ENCODE results near the gene ELF2. TPM values are rescaled to one million over a fixed set of nuclear protein-coding genes. Genes with fewer than 3 reads are reported as not detected.

Gene ELF2
- total RNA-seq, 2 experiments from 2014 or later: 43.9 to 48.2 TPM

GRCh38 chr4:139108567-139109128 lies 68.4 kb downstream of the ELF2 start:
- no peaks in the 10 kb centered on the region for H3K4me1 Mint-ChIP-seq
- H3K27ac Mint-ChIP-seq: no peak overlapping the region

GRCh38 chr4:139099366-139099982 lies 77.5 kb downstream of the ELF2 start:
- peak; percentile 49 for DNase-seq
- Mint-ChIP-seq H3K9me3 (no peaks in the 10 kb centered on the region), H3K36me3 (no peaks in the 10 kb centered on the region), H3K27me3 (peaks cover 5% of the 10 kb centered on the region), H3K27ac (no peak overlapping the region), H3K4me1 (peaks cover 4% of the 10 kb centered on the region), H3K4me3 (no peak overlapping the region)
- ATAC-seq (ENCODE audit: low read depth): peak; percentile 77
- POLR2A ChIA-PET: interaction anchor here (0.5 to 1.2 kb wide), 2 partner anchors 78 to 1023 kb away, joined by 4 to 5 read pairs; partner anchors contain the start of gene ELF2

More at GRCh38 chr4:139108567-139109128, 68.4 kb downstream of the ELF2 start:
- Mint-ChIP-seq H3K4me3 (no peak overlapping the region), H3K9me3 (no peaks in the 10 kb centered on the region), H3K27me3 (peaks cover 2% of the 10 kb centered on the region), H3K36me3 (no peaks in the 10 kb centered on the region)
- ATAC-seq (ENCODE audit: low read depth) (no peak), DNase-seq (no peak)
- POLR2A ChIA-PET: no interaction called here

DNA sequence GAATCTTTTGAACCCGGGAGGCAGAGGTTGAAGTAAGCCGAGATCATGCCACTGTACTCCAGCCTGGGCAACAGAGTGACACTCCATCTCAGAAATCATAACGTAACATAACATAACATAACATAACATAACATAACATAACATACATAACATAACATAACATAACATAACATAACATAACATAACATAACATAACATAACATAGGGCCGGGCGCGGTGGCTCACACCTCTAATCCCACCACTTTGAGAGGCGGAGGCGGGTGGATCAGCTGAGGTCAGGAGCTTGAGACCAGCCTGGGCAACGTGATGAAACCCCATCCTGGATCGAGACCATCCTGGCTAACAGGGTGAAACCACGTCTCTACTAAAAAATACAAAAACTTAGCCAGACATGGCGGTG lies 84.7 kb downstream of the ELF2 start:
- no peaks in the 10 kb centered on the region for H3K36me3 Mint-ChIP-seq
- peaks cover 13% of the 10 kb centered on the region for H3K27me3 Mint-ChIP-seq
- H3K4me1 Mint-ChIP-seq: peaks cover 3% of the 10 kb centered on the region
- H3K27ac Mint-ChIP-seq: no peak overlapping the region
- POLR2A ChIA-PET: no interaction called here
- ATAC-seq (ENCODE audit: low read depth): no peak
- no peak for DNase-seq
- H3K9me3 Mint-ChIP-seq: no peaks in the 10 kb centered on the region
- no peak overlapping the region for H3K4me3 Mint-ChIP-seq

DNA sequence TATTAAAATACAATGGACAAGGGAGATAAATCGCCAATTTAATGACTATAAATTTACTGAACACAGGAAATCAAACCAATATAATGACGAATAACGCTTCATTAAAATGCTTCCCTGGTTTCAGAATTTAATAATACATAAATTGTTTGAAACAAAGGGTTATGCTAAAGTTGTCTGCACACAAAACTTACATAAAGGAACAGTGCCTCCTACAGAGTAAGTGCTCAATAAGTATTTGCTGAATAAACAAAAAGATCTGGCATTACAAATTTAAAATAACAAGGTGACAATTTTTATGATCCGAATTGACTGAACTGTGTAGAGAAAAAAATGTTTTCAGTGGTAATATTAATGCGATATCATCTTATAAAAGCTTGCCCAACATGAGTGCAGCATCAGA lies 91.9 kb downstream of the ELF2 start:
- DNase-seq (no peak), ATAC-seq (ENCODE audit: low read depth) (no peak)
- Mint-ChIP-seq H3K4me1 (peaks cover 18% of the 10 kb centered on the region), H3K27ac (no peak overlapping the region), H3K9me3 (no peaks in the 10 kb centered on the region), H3K36me3 (peaks cover 2% of the 10 kb centered on the region), H3K27me3 (peaks cover 11% of the 10 kb centered on the region), H3K4me3 (peak overlapping the region; percentile 83)
- POLR2A ChIA-PET: interaction anchor here (0.6 to 2.9 kb wide), 5 partner anchors 69 to 368 kb away, joined by 3 to 23 read pairs (median 3); partner anchors contain the start of genes ELF2, NAA15, NDUFC1 and NOCT

- no peaks in the 10 kb centered on the region for H3K9me3 Mint-ChIP-seq
- DNase-seq (no peak), ATAC-seq (ENCODE audit: low read depth) (no peak)
- POLR2A ChIA-PET: interaction anchor here (1.1 to 2.9 kb wide), 5 partner anchors 54 to 368 kb away, joined by 3 to 23 read pairs (median 6); partner anchors contain the start of genes ELF2, NAA15, NDUFC1 and NOCT
- peaks cover 11% of the 10 kb centered on the region for H3K27me3 Mint-ChIP-seq
- peak overlapping the region; percentile 83 for H3K4me3 Mint-ChIP-seq
- peak overlapping the region; percentile 79 for H3K27ac Mint-ChIP-seq
- peaks cover 4% of the 10 kb centered on the region for H3K36me3 Mint-ChIP-seq
- H3K4me1 Mint-ChIP-seq: peaks cover 20% of the 10 kb centered on the region
Measured at GRCh38 chr4:139084804-139085093, 92.3 kb downstream of the ELF2 start.

DNA sequence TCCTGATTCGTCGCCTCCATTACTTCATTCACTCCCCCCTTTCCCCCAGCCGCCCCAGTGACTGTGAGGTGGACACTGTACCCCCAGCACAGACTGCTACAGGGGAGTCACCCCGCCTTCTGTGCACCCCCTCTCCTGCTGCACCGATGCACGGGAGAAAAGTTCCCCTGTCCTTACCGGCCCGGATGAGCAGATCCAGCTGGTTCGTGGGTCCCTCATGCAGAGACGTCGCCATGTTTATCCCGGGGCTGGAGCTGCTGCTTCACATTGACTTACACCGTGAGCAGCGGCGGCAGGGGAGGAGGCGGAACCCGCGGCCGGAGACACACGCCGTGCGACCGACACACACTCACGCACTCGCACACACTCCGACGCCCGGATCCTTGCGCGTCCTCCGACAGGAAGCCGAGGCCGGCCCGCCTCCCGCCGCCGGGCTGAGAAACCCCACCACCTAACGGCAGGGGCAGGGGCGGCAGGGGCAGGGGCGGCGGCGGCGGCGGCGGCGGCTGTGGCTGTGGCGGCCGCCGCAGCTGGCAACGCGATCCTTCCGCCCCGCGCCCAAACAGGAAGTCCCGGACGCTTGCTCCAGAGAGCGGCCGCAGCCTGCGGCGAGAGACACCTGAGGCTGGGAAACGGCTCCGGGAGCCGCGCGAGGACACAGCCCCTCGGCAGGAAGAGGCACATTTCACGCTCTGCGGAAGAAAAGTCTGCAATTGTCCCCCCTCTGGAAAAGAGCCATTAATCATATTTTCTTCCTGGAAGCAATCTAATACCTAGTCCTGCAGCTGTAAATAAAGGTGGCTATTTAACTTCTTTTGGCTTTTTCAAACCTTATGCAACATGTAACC lies 92.8 kb downstream of the ELF2 start:
- H3K9me3 Mint-ChIP-seq: no peaks in the 10 kb centered on the region
- H3K27me3 Mint-ChIP-seq: peaks cover 9% of the 10 kb centered on the region
- H3K4me3 Mint-ChIP-seq: peak overlapping the region; percentile 91
- ATAC-seq (ENCODE audit: low read depth): peak; percentile 50
- peaks cover 4% of the 10 kb centered on the region for H3K36me3 Mint-ChIP-seq
- peak overlapping the region; percentile 96 for H3K27ac Mint-ChIP-seq
- DNase-seq: peak; percentile 84
- POLR2A ChIA-PET: interaction anchor here (1.1 to 2.9 kb wide), 6 partner anchors 54 to 369 kb away, joined by 3 to 23 read pairs (median 8); partner anchors contain the start of genes ELF2, NAA15, NDUFC1 and NOCT
- peaks cover 21% of the 10 kb centered on the region for H3K4me1 Mint-ChIP-seq

DNA sequence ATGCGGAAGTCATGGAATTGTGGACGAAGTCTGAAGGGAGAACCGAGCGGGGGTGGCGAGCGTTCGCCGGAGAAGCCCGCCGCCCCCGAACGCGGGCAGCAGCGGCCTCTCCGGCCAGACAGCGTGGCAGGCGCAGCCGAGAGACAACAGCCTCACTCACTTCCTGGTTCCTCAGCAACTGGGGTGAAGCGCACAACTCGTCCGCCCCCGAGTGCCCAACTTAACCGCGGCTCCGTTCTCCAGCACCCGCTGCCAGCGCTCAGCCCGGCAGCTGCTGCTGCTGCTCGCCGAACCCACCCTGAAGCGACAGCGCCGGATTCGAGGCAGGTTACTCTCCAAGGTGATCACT lies 93.4 kb downstream of the ELF2 start:
- POLR2A ChIA-PET: interaction anchor here (1.4 to 2.9 kb wide), 4 partner anchors 53 to 218 kb away, joined by 6 to 23 read pairs (median 14); partner anchors contain the start of genes ELF2, NAA15, NDUFC1 and NOCT
- peaks cover 4% of the 10 kb centered on the region for H3K36me3 Mint-ChIP-seq
- peaks cover 19% of the 10 kb centered on the region for H3K4me1 Mint-ChIP-seq

DNA sequence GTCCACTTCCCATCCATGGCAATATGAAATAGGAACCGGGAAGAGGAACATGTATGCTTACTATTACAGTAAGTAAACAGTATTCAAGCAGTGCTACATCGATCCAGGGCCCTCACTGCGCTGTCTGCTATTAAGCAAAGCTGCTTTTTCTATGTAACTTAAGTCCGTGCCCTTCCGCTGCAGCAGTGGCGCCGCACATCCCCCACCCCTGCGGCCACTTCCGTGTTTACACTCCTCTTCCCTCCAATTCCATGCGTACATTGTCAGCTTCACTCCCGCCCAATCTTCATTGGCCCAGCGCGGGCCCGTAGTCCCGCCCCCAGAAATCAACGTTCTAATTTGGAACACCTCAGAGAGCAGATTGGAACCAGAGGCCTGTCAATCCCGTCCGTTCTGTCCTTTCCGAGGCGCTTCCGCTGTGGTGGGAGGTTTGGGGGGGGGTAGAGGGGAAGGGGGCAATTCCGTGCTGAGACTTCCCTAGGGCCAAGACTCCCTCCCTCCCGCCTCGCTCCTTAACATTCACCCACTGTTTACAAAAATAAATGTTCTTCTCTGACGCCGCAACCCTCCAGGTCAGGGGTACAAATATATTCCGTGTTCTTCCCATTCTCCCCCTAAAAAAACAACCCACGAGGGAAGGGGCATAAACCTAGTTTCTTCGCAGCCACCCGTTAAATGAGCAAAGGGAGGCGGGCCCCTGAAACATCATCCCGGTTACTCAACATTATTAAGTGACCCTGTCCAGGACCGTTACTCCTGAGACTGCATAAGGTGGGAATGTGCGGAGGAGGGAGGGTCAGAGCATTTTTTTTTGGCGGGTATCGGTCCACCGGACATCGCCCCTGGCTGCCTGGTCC lies 94.0 kb downstream of the ELF2 start:
- DNase-seq (peak; percentile 88), ATAC-seq (ENCODE audit: low read depth) (peak; percentile 88)
- peak overlapping the region; percentile 91 for H3K4me3 Mint-ChIP-seq
- peaks cover 21% of the 10 kb centered on the region for H3K4me1 Mint-ChIP-seq
- peak overlapping the region; percentile 96 for H3K27ac Mint-ChIP-seq
- POLR2A ChIA-PET: interaction anchor here (0.6 to 2.9 kb wide), 7 partner anchors 13 to 370 kb away, joined by 3 to 23 read pairs (median 6); partner anchors contain the start of genes ELF2, NAA15, NDUFC1 and NOCT
- peaks cover 4% of the 10 kb centered on the region for H3K36me3 Mint-ChIP-seq
- no peaks in the 10 kb centered on the region for H3K9me3 Mint-ChIP-seq
- H3K27me3 Mint-ChIP-seq: peaks cover 5% of the 10 kb centered on the region

More for the DNA sequence above, 93.4 kb downstream of the ELF2 start:
- ATAC-seq (ENCODE audit: low read depth): peak; percentile 33
- peak overlapping the region; percentile 96 for H3K27ac Mint-ChIP-seq
- no peak for DNase-seq
- no peaks in the 10 kb centered on the region for H3K9me3 Mint-ChIP-seq
- H3K4me3 Mint-ChIP-seq: peak overlapping the region; percentile 91
- peaks cover 8% of the 10 kb centered on the region for H3K27me3 Mint-ChIP-seq

GRCh38 chr4:139078926-139079325 lies 98.1 kb downstream of the ELF2 start:
- H3K27me3 Mint-ChIP-seq: no peaks in the 10 kb centered on the region
- ATAC-seq (ENCODE audit: low read depth): no peak
- H3K4me1 Mint-ChIP-seq: peaks cover 23% of the 10 kb centered on the region
- no peaks in the 10 kb centered on the region for H3K9me3 Mint-ChIP-seq
- H3K36me3 Mint-ChIP-seq: peaks cover 8% of the 10 kb centered on the region
- POLR2A ChIA-PET: interaction anchor here (1.5 kb wide), 1 partner anchor 374 kb away, joined by 3 read pairs; no protein-coding TSS in a partner anchor
- H3K4me3 Mint-ChIP-seq: no peak overlapping the region
- no peak overlapping the region for H3K27ac Mint-ChIP-seq
- DNase-seq: no peak

DNA sequence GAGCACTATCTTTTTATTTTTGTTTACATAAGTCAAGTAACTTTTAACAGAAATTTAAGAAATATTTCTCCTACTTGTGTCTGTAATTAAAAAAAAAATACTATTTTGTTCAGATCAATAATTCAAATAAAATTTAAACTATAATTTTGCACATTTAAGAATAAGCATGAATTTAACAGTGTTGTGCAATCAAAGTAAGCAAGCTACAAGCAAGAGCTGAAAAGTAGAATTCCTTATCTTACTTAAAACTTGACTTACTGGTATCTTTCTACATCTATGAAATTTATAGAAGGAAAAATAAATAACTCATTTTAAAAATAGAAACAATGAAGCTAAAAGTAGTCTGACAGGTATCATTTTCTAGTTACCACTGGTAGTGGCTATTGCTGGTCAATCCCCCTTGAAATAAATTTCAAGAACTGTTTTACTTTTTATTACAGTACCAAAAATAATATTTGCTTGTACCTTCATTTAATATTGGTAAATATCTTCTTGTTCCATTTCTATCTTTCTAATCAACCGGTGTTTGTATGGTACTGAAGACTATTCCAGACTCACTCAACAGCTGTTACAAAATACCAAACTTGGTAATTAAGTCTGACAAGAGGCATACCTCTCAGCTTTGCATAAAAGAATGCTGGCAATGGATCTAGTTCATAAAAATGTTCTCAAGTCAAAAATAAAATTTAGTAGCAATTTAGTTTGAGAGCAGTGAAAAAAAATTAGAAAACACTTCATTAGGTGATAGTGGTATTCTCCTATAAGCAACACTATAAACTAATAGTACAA lies 99.3 kb downstream of the ELF2 start:
- no peak for ATAC-seq (ENCODE audit: low read depth)
- no peaks in the 10 kb centered on the region for H3K9me3 Mint-ChIP-seq
- H3K4me1 Mint-ChIP-seq: peaks cover 25% of the 10 kb centered on the region

DNA sequence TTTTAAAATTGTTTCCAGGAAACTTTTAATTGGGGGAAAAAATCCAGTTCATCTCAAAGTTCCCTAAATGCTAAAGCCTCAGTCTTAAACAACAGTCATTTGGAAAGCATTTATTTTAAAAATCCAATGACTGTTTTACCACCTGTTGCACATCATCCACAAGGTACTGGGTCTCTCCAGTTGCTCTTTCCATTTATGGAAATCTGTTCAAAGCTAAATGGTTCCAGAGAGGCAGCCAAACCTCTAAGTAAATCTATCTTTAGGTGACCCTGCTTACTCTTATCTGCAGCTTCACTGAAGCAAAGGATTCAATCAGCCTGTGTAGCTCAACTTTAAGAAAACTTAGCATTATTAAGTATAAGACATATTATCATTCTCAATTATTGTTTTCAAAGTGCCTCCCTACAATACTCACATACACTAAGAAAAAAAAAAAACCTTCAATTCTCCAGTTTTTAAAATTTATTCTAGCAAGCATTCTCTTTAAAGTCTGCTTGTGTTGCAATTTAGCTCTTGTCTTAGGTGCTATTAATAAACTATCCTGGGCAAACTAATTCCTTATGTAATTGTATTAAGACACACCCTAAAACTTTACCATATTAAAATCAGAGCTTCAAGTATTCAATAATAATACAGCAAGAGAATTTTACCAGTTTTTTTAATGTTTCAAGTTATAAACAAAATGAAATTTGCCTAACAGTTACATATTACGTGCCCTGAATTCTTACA lies 100.8 kb downstream of the ELF2 start:
- Mint-ChIP-seq H3K4me3 (no peak overlapping the region), H3K27ac (no peak overlapping the region), H3K36me3 (peaks cover 15% of the 10 kb centered on the region), H3K27me3 (no peaks in the 10 kb centered on the region), H3K9me3 (no peaks in the 10 kb centered on the region), H3K4me1 (peaks cover 19% of the 10 kb centered on the region)
- POLR2A ChIA-PET: no interaction called here
- ATAC-seq (ENCODE audit: low read depth) (no peak), DNase-seq (no peak)

More for the DNA sequence above, 99.3 kb downstream of the ELF2 start:
- Mint-ChIP-seq H3K36me3 (peaks cover 9% of the 10 kb centered on the region), H3K27me3 (no peaks in the 10 kb centered on the region), H3K27ac (no peak overlapping the region), H3K4me3 (no peak overlapping the region)
- POLR2A ChIA-PET: no interaction called here
- no peak for DNase-seq
